KG1 (cell line): ENCODE data around the gene SEPTIN5.
"Not testable (repeated sequence)": the region's sequence is repeated elsewhere in the genome, so short reads cannot be mapped to it uniquely, and the experiment has no call there.

Source experiments
- DNase-seq: peaks from one replicate; lab custom pipeline; 2025; lab: John Stamatoyannopoulos, UW

The SEPTIN5 gene

GRCh38 chr22:19714312-19715187 lies at the start of gene SEPTIN5:
Gene SEPTIN5 (plus strand): TSS chr22:19714503. CDS start chr22:19714589, 86 bp downstream.
- DNase-seq: no peak

GRCh38 chr22:19664951-19665783 lies 49.1 kb upstream of the SEPTIN5 start:
- DNase-seq: no peak

- no peak for DNase-seq
These were observed 48.3 kb upstream of the SEPTIN5 start for GRCh38 chr22:19665784-19666672.

- DNase-seq: no peak
These were observed 47.4 kb upstream of the SEPTIN5 start for GRCh38 chr22:19666673-19667593.

- DNase-seq: no peak
These were observed 46.2 kb upstream of the SEPTIN5 start for GRCh38 chr22:19667872-19668740.

GRCh38 chr22:19668748-19669147 lies 45.6 kb upstream of the SEPTIN5 start:
- DNase-seq: no peak

- no peak for DNase-seq
These were observed 44.7 kb upstream of the SEPTIN5 start for GRCh38 chr22:19669570-19669969.

- no peak for DNase-seq
These were observed 43.0 kb upstream of the SEPTIN5 start for GRCh38 chr22:19671316-19671715.

GRCh38 chr22:19672054-19672776 lies 42.1 kb upstream of the SEPTIN5 start:
- DNase-seq: no peak

- no peak for DNase-seq
These were observed 40.6 kb upstream of the SEPTIN5 start for GRCh38 chr22:19673660-19674059.

- no peak for DNase-seq
These were observed 40.0 kb upstream of the SEPTIN5 start for GRCh38 chr22:19674129-19674928.

GRCh38 chr22:19674929-19675253 lies 39.4 kb upstream of the SEPTIN5 start:
- no peak for DNase-seq

GRCh38 chr22:19675428-19675827 lies 38.9 kb upstream of the SEPTIN5 start:
- DNase-seq: no peak

GRCh38 chr22:19676437-19676836 lies 37.9 kb upstream of the SEPTIN5 start:
- DNase-seq: not testable (repeated sequence)

GRCh38 chr22:19678949-19679521 lies 35.3 kb upstream of the SEPTIN5 start:
- no peak for DNase-seq

- no peak for DNase-seq
These were observed 34.7 kb upstream of the SEPTIN5 start for GRCh38 chr22:19679522-19680101.

- DNase-seq: no peak
These were observed 33.9 kb upstream of the SEPTIN5 start for GRCh38 chr22:19680287-19680881.
